ENCODE results near the gene PAOX.
A peak's percentile ranks its signal among the peaks of the same experiment; 100 is the strongest.

GRCh38 chr10:133394064-133394663, 15.1 kb downstream of the PAOX start, which contains the start of gene MTG1:
- peak in 5 of 6 experiments; percentile 33 to 68 (median 59) for TF ChIP-seq CTCF (IDR thresholded peaks at IDR 0.05)
- TF ChIP-seq EP300 (IDR thresholded peaks at IDR 0.05), result peak in 1 of 4 donors; percentile 32
